ENCODE data around the gene HYI.

DNA sequence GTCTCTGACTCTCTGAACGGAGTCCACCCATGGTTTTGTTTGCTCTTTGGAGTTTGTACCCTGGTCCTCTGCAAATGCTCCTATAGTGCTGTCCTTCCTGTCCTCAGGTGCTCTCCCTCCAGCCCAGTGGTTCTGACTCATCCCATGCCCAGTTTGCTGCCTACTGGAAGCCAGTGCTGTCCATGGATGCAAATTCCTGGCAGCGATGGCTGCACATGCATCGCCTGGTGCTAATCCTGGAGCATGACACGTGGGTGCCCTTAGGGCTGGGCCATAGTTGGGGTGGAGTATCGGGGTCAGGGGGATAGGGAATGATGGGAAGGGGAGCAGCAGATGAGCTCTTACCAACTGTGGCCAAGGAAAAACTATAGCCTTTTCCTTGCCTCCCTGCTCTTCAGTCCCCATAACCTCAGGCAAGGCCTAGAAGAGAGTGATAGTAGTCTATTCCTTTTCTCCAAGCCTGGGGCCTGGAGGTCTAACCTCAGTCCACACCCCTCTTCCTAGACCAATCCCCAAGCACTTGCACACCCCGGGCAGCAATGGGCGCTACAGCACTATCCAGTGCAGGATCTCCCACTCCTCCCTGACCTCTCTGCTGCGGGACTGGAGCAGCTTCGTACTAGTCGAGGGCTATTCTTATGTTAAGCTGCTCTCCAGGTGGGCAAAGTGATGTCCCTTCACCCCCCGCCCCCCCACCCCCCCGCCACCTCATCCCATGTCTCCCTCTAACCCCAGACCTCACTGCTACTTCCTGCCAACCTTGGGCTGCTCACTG is 31.6 kb downstream of the HYI start:
- TF ChIP-seq, protein P1, sequence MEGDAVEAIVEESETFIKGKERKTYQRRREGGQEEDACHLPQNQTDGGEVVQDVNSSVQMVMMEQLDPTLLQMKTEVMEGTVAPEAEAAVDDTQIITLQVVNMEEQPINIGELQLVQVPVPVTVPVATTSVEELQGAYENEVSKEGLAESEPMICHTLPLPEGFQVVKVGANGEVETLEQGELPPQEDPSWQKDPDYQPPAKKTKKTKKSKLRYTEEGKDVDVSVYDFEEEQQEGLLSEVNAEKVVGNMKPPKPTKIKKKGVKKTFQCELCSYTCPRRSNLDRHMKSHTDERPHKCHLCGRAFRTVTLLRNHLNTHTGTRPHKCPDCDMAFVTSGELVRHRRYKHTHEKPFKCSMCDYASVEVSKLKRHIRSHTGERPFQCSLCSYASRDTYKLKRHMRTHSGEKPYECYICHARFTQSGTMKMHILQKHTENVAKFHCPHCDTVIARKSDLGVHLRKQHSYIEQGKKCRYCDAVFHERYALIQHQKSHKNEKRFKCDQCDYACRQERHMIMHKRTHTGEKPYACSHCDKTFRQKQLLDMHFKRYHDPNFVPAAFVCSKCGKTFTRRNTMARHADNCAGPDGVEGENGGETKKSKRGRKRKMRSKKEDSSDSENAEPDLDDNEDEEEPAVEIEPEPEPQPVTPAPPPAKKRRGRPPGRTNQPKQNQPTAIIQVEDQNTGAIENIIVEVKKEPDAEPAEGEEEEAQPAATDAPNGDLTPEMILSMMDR (IDR thresholded peaks at IDR 0.05 in 4 of 5, conservative IDR thresholded peaks at IDR 0.05 in 1 of 5), result no peak
- no peak for TF ChIP-seq POLR2A (IDR thresholded peaks at IDR 0.05)
